Measurements from ENCODE around the gene TMTC3.

Gene TMTC3

DNA sequence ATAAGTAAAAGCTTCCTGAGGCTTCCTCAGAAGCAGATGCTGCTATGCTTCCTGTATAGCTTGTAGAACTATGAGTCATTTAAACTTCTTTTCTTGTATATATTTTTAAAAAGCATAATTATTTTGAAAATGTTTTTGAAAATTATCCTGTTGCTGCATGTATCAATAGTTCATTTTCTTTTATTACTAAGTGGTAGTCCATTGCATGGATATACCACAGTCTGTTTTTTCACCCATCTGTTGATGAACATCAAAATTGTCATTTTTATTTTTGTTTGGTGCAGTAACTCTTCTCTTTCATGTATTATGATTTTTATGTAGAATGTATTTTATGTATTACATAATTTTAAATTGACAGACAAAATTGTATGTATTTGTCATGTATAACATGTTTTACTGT lies 81.4 kb downstream of the TMTC3 start:
- H3K36me3 ChIP-seq (ENCODE audit: control insufficient read depth, insufficient read depth, low read length) = no peaks in the 10 kb centered on the region

GRCh38 chr12:88225776-88226175 lies 83.7 kb downstream of the TMTC3 start:
- Histone ChIP-seq H3K4me3 (ENCODE audit: low read depth, low read length) (no peak overlapping the region), H3K9me3 (ENCODE audit: control insufficient read depth, insufficient read depth, low read depth, low read length) (peaks cover 14% of the 10 kb centered on the region), H3K36me3 (ENCODE audit: control insufficient read depth, insufficient read depth, low read length) (no peaks in the 10 kb centered on the region), H3K9ac (ENCODE audit: low read length) (no peak overlapping the region), H3K27me3 (ENCODE audit: control insufficient read depth, insufficient read depth, low read length) (no peaks in the 10 kb centered on the region), H3K27ac (ENCODE audit: low read depth, low read length) (no peak overlapping the region), H3K4me1 (ENCODE audit: control insufficient read depth, insufficient read depth, low read length) (peaks cover 11% of the 10 kb centered on the region)

More for the DNA sequence above, 81.4 kb downstream of the TMTC3 start:
- Histone ChIP-seq H3K4me3 (ENCODE audit: low read depth, low read length) (no peak overlapping the region), H3K27ac (ENCODE audit: low read depth, low read length) (no peak overlapping the region), H3K9me3 (ENCODE audit: control insufficient read depth, insufficient read depth, low read depth, low read length) (peaks cover 23% of the 10 kb centered on the region), H3K9ac (ENCODE audit: low read length) (no peak overlapping the region), H3K4me1 (ENCODE audit: control insufficient read depth, insufficient read depth, low read length) (peaks cover 11% of the 10 kb centered on the region), H3K27me3 (ENCODE audit: control insufficient read depth, insufficient read depth, low read length) (no peaks in the 10 kb centered on the region)

- Histone ChIP-seq H3K9me3 (ENCODE audit: control insufficient read depth, insufficient read depth, low read depth, low read length) (peaks cover 5% of the 10 kb centered on the region), H3K9ac (ENCODE audit: low read length) (no peak overlapping the region), H3K4me1 (ENCODE audit: control insufficient read depth, insufficient read depth, low read length) (peaks cover 11% of the 10 kb centered on the region), H3K27me3 (ENCODE audit: control insufficient read depth, insufficient read depth, low read length) (no peaks in the 10 kb centered on the region), H3K27ac (ENCODE audit: low read depth, low read length) (no peak overlapping the region), H3K4me3 (ENCODE audit: low read depth, low read length) (no peak overlapping the region), H3K36me3 (ENCODE audit: control insufficient read depth, insufficient read depth, low read length) (no peaks in the 10 kb centered on the region)
Measured at GRCh38 chr12:88227263-88227662, 85.2 kb downstream of the TMTC3 start.

- peaks cover 5% of the 10 kb centered on the region; the same call in 1 of the 2 replicates for H3K9me3 ChIP-seq (ENCODE audit: control insufficient read depth, insufficient read depth, low read depth, low read length)
- H3K36me3 ChIP-seq (ENCODE audit: control insufficient read depth, insufficient read depth, low read length) = no peaks in the 10 kb centered on the region
- no peak overlapping the region for H3K9ac ChIP-seq (ENCODE audit: low read length)
- no peak overlapping the region for H3K4me3 ChIP-seq (ENCODE audit: low read depth, low read length)
- no peaks in the 10 kb centered on the region for H3K27me3 ChIP-seq (ENCODE audit: control insufficient read depth, insufficient read depth, low read length)
- no peak overlapping the region for H3K27ac ChIP-seq (ENCODE audit: low read depth, low read length)
- peaks cover 11% of the 10 kb centered on the region for H3K4me1 ChIP-seq (ENCODE audit: control insufficient read depth, insufficient read depth, low read length)
Measured at GRCh38 chr12:88227871-88228270, 85.8 kb downstream of the TMTC3 start.

DNA sequence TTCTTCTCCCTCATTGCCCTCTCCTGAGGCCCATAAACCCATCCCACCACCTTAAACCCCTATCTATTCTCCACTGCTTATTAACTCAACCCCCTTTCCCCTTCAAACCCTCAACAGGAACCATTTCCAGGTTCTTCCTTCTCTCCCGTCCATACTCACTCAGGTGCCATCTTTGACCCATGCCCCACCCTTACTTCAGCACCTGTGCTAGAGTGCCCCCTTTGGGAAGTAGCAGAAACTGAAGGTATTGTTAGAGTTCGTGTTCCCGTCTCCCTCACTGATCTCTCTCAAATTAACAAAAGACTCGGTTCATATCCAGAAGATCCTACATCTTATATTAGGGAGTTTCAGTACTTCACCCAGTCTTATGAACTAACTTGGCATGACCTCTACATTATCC lies 86.6 kb downstream of the TMTC3 start:
- Histone ChIP-seq H3K9me3 (ENCODE audit: control insufficient read depth, insufficient read depth, low read depth, low read length) (0 out of 2 replicates have a peak, but pooled peaks cover 3% of the 10 kb centered on the region), H3K4me1 (ENCODE audit: control insufficient read depth, insufficient read depth, low read length) (peaks cover 11% of the 10 kb centered on the region), H3K9ac (ENCODE audit: low read length) (no peak overlapping the region), H3K4me3 (ENCODE audit: low read depth, low read length) (no peak overlapping the region), H3K27me3 (ENCODE audit: control insufficient read depth, insufficient read depth, low read length) (no peaks in the 10 kb centered on the region), H3K36me3 (ENCODE audit: control insufficient read depth, insufficient read depth, low read length) (no peaks in the 10 kb centered on the region), H3K27ac (ENCODE audit: low read depth, low read length) (no peak overlapping the region)

GRCh38 chr12:88230271-88230670 lies 88.2 kb downstream of the TMTC3 start:
- Histone ChIP-seq H3K27me3 (ENCODE audit: control insufficient read depth, insufficient read depth, low read length) (no peaks in the 10 kb centered on the region), H3K4me1 (ENCODE audit: control insufficient read depth, insufficient read depth, low read length) (peaks cover 11% of the 10 kb centered on the region), H3K4me3 (ENCODE audit: low read depth, low read length) (no peak overlapping the region), H3K9me3 (ENCODE audit: control insufficient read depth, insufficient read depth, low read depth, low read length) (0 out of 2 replicates have a peak, but pooled peaks cover 3% of the 10 kb centered on the region), H3K36me3 (ENCODE audit: control insufficient read depth, insufficient read depth, low read length) (no peaks in the 10 kb centered on the region), H3K27ac (ENCODE audit: low read depth, low read length) (no peak overlapping the region), H3K9ac (ENCODE audit: low read length) (no peak overlapping the region)

GRCh38 chr12:88235183-88235833 lies 93.2 kb downstream of the TMTC3 start:
- H3K27me3 ChIP-seq (ENCODE audit: control insufficient read depth, insufficient read depth, low read length) = no peaks in the 10 kb centered on the region

DNA sequence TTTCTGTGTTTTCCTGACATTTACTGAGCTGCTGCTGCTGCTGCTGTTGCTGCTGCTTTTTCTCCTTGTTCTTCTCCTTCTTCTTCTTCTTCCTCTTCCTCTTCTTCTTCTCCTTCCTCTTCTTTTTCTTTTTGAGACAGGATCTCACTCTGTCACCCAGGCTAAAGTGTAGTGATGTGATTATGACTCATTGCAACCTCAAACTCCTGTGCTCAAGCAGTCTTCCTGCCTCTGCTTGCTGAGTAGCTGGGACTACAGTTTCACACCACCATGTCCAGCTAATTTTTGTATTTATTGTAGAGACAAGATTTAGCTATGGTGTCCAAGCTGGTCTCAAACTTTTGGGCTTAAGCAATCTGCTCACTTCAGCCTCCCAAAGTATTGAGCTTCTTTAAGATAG lies 95.8 kb downstream of the TMTC3 start:
- Histone ChIP-seq H3K4me1 (ENCODE audit: control insufficient read depth, insufficient read depth, low read length) (no peaks in the 10 kb centered on the region), H3K27me3 (ENCODE audit: control insufficient read depth, insufficient read depth, low read length) (no peaks in the 10 kb centered on the region), H3K9ac (ENCODE audit: low read length) (no peak overlapping the region), H3K36me3 (ENCODE audit: control insufficient read depth, insufficient read depth, low read length) (no peaks in the 10 kb centered on the region), H3K4me3 (ENCODE audit: low read depth, low read length) (no peak overlapping the region), H3K9me3 (ENCODE audit: control insufficient read depth, insufficient read depth, low read depth, low read length) (0 out of 2 replicates have a peak, but pooled peaks cover 2% of the 10 kb centered on the region), H3K27ac (ENCODE audit: low read depth, low read length) (no peak overlapping the region)

More at GRCh38 chr12:88235183-88235833, 93.2 kb downstream of the TMTC3 start:
- Histone ChIP-seq H3K4me1 (ENCODE audit: control insufficient read depth, insufficient read depth, low read length) (no peaks in the 10 kb centered on the region), H3K9ac (ENCODE audit: low read length) (no peak overlapping the region), H3K36me3 (ENCODE audit: control insufficient read depth, insufficient read depth, low read length) (no peaks in the 10 kb centered on the region), H3K9me3 (ENCODE audit: control insufficient read depth, insufficient read depth, low read depth, low read length) (0 out of 2 replicates have a peak, but pooled peaks cover 2% of the 10 kb centered on the region), H3K27ac (ENCODE audit: low read depth, low read length) (no peak overlapping the region), H3K4me3 (ENCODE audit: low read depth, low read length) (no peak overlapping the region)

DNA sequence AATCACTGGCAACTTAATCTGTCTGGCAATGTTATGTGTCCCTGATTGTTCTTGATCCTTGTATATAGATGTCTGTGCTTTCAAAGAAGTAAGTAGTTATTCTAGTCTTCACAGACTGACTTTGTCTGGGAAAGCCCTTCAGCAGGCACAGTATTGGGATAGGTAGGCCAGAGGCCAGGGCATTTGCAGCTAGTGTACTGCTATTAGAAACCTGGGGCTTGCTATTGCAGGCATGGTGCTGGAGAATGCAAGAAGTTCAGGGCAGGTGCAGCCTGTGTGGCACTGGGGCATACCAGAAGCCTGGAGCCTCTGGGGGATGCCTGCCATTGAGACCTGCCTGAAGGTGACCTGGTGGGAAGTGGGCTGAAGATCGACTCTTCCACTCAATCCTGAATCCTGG lies 96.3 kb downstream of the TMTC3 start:
- Histone ChIP-seq H3K9ac (ENCODE audit: low read length) (no peak overlapping the region), H3K4me1 (ENCODE audit: control insufficient read depth, insufficient read depth, low read length) (no peaks in the 10 kb centered on the region), H3K27me3 (ENCODE audit: control insufficient read depth, insufficient read depth, low read length) (no peaks in the 10 kb centered on the region), H3K9me3 (ENCODE audit: control insufficient read depth, insufficient read depth, low read depth, low read length) (0 out of 2 replicates have a peak, but pooled peaks cover 2% of the 10 kb centered on the region), H3K4me3 (ENCODE audit: low read depth, low read length) (no peak overlapping the region), H3K36me3 (ENCODE audit: control insufficient read depth, insufficient read depth, low read length) (no peaks in the 10 kb centered on the region), H3K27ac (ENCODE audit: low read depth, low read length) (no peak overlapping the region)

DNA sequence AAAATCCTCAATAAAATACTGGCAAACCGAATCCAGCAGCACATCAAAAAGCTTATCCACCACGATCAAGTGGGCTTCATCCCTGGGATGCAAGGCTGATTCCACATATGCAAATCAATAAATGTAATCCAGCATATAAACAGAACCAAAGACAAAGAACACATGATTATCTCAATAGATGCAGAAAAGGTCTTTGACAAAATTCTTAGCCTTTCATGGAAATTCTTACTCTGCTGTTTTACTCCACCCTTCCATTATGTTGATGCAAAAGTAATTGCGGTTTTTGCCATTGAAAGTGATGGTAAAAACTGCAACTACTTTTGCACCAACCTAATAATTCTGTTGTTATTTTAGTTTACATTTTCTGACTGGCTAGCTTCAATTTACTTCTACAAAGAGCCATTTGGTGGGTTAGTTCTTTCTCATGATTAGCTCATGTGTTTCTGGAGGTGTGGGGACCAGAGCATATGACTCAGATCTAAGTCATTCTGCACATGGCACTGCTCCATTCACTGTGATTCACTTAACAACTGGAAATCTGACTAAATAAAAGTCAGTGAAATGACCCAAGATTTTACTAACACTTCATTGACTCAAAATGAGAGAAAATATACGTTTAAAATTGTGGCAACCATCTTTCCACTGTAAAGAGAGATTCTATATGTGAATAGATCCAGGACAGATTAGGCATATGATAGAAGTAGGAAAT lies 99.9 kb downstream of the TMTC3 start:
- H3K27me3 ChIP-seq (ENCODE audit: control insufficient read depth, insufficient read depth, low read length) = no peaks in the 10 kb centered on the region
- no peak overlapping the region for H3K27ac ChIP-seq (ENCODE audit: low read depth, low read length)
- H3K4me3 ChIP-seq (ENCODE audit: low read depth, low read length) = no peak overlapping the region
- 0 out of 2 replicates have a peak, but pooled peaks cover 2% of the 10 kb centered on the region for H3K9me3 ChIP-seq (ENCODE audit: control insufficient read depth, insufficient read depth, low read depth, low read length)
- H3K4me1 ChIP-seq (ENCODE audit: control insufficient read depth, insufficient read depth, low read length) = peaks cover 9% of the 10 kb centered on the region
- no peaks in the 10 kb centered on the region for H3K36me3 ChIP-seq (ENCODE audit: control insufficient read depth, insufficient read depth, low read length)
- H3K9ac ChIP-seq (ENCODE audit: low read length) = no peak overlapping the region

DNA sequence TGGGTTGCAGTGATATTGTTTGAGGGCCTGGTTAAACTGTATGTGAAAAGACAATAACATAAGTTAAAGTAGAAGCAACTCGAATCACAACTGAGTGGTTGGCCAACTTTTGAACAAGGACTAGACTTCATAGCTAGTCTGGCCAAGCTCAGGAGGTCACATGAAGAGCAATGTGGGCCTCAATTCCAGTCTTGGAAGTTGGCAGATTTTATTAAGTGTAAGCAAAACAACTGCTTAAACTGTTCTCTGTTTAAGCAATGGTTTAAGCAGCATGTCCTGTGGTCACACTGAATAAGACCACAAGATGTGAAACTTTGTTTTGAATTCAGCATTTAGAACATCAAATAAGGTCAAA lies 100.4 kb downstream of the TMTC3 start:
- H3K9ac ChIP-seq (ENCODE audit: low read length) = no peak overlapping the region
- no peak overlapping the region for H3K27ac ChIP-seq (ENCODE audit: low read depth, low read length)
- peaks cover 9% of the 10 kb centered on the region for H3K4me1 ChIP-seq (ENCODE audit: control insufficient read depth, insufficient read depth, low read length)

More for the DNA sequence above, 100.4 kb downstream of the TMTC3 start:
- H3K27me3 ChIP-seq (ENCODE audit: control insufficient read depth, insufficient read depth, low read length) = no peaks in the 10 kb centered on the region
- 0 out of 2 replicates have a peak, but pooled peaks cover 2% of the 10 kb centered on the region for H3K9me3 ChIP-seq (ENCODE audit: control insufficient read depth, insufficient read depth, low read depth, low read length)
- H3K4me3 ChIP-seq (ENCODE audit: low read depth, low read length) = no peak overlapping the region
- H3K36me3 ChIP-seq (ENCODE audit: control insufficient read depth, insufficient read depth, low read length) = no peaks in the 10 kb centered on the region

Data from HUES6 (cell line).